Activated CD4-positive, alpha-beta T cell treated with anti-CD3 and anti-CD28 coated beads for 4 hours (primary cell): ENCODE measurements around the gene CHST7.
A peak's percentile ranks its signal among the peaks of the same experiment; 100 is the strongest.

Experiments used
- DNase-seq, 2 donors: peaks; one replicate each; pipeline ENCODE4 v3.0.0-alpha.2; 2020

The CHST7 gene

GRCh38 chrX:46573892-46574773 is 568 bp downstream of the CHST7 start:
- DNase-seq: peak; percentile 55 to 66

- peak; percentile 38 to 39 for DNase-seq
Measured at GRCh38 chrX:46574774-46575381, 1.3 kb downstream of the CHST7 start.

GRCh38 chrX:46575586-46575985 is 2.0 kb downstream of the CHST7 start:
- no peak for DNase-seq

GRCh38 chrX:46575991-46576392 is 2.4 kb downstream of the CHST7 start:
- no peak for DNase-seq

DNA sequence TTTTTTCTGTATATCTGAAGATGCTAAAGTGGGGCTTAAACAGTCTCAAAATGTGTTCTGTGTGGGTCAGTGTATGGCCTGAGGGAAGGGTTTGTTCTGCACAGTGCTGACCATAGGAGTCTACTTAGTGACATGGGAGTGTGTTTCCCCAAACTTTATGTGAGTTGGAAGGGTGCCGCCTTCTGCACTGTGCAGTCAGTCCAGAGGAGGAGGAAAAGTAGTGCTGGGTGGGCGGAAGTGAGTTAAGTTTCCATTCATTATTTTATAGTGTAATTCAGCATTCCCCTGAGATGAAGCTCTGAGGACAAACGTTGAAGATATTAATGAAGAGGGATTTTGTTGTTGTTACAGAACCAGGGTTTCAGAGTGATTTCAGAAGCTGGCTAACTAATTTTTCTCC is 2.9 kb downstream of the CHST7 start:
- no peak for DNase-seq

DNA sequence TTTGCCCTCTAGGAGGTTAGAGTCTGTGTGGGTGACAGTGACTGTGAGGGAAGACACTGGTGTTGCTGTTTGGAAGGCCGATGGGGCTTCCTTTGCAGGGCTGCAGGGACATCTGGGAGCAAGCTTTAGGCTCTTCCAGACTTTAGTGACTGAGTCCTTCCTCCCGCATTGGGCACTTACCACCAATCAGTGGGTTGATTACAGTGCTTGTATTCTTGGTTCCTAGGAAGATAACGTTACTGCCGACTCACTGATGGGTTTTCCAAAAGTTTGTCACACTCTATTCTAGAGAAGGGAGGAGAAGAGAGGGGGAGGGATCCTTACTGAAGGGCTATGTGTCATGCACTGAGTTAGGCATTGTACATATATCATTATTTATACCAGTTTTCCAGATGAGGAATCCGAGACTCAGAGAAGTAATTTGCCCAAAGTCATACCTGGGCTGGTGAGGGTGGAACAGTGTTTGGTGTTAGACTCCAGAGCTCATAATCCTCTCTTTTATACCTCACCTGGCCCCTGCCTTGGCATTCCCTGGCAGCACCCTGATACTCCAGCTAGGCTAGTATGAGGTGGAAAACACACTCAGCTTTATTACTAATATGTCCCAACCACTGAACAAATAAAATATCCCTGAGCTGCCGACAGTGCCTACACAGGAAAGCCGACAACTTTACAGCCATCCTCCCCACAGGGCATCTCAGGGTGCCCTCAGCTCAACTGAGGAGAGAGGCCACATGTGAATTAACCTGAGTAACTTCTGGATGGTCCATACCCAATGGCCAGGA is 3.8 kb downstream of the CHST7 start:
- DNase-seq: no peak

GRCh38 chrX:46579250-46579649 is 5.7 kb downstream of the CHST7 start:
- no peak for DNase-seq

DNA sequence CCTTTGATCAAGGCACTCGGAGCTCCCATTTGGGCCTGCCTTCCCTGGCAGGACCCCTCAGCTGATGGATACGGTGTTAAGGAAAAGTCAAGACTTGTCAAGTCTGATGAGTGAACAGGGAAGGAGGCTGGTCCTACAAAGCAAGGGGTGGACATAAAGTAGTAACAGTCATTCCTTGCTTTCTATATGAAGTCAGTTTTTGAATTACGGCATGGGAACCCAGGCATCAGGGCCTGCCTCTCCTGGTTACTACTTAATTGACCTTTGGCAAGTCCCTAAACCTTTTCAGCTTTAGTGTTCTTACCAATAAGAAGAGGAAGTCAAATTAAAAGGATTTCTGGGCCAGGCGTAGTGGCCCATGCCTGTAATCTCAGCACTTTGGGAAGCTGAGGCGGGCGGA is 7.0 kb downstream of the CHST7 start:
- no peak for DNase-seq

- no peak for DNase-seq
Measured at GRCh38 chrX:46582325-46582724, 8.8 kb downstream of the CHST7 start.

GRCh38 chrX:46582966-46583365 is 9.4 kb downstream of the CHST7 start:
- DNase-seq: no peak

- no peak for DNase-seq
Measured at GRCh38 chrX:46584736-46585135, 11.2 kb downstream of the CHST7 start.

- no peak for DNase-seq
Measured at GRCh38 chrX:46587158-46587557, 13.6 kb downstream of the CHST7 start.

DNA sequence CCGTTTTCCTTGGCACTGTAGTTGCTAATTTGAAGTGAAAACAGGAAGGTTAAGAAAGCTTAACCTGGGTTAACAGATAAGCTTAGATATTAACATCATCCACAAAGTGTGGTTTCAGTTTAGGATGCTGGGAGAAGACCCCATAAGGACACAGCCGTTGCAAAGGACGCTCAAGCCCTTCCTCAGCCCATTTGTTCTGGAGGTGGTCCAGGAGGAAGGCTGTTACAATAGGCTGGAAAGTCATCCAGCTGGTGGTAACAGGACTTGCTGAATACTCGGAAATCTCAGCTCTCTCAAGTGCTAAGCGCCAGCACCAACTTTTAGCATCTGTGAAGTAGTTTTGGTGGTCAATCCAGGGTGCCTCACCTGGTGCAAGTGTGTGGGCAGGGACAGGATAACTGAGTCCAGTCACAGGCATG is 14.2 kb downstream of the CHST7 start:
- no peak for DNase-seq

- DNase-seq: peak; percentile 47 to 63
Measured at GRCh38 chrX:46588263-46588662, 14.7 kb downstream of the CHST7 start.

DNA sequence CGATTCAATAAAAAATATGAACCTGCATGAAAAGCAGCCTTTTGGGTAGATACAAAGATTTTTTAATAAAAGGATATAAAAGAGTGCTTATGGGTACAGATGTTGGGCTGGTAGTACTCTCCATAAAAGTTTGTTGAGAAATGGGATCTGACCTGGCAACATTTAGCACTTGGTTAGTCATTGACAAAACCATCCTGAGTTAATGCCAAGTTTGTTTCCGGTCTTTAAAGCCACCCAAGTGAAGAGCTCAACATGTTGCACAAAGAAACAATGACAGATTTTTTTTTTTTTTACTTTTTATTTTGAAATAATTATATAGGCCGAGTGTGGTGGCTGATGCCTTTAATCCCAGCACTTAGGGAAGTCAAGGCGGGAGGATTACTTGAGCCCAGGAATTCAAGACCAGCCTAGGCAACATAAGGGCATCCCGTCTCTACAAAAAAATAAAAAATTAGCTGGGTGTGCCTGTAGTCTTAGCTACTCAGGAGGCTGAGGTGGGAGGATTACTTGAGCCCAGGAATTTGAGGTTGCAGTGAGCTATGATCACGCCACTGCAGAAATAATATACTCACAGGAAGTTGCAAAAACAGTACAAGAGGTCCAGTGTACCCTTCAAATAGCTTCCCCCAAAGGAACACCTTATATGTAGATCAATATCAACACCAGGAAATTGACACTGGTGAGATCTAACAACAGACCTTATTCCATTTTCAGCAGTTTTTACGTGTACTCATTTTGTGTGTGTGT is 16.6 kb downstream of the CHST7 start:
- no peak for DNase-seq

DNA sequence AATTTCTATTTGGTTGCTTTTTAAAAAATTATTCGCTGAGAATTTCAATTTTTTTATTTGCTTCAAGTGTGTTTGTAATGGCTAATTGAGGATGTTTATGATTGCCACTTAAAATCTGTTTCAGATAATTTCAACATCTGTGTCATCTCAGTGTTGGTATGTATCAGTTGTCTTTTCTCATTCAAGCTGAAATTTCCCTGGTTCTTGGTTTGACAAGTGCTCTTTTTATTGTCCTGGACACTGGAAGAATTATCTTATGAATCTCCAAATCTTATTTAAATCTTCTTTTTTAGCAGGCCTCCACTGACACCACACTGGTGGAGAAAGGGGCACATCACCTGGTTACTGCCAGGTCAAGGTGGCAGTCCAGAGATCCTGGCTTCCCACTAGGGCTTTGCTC is 21.5 kb downstream of the CHST7 start:
- no peak for DNase-seq

DNA sequence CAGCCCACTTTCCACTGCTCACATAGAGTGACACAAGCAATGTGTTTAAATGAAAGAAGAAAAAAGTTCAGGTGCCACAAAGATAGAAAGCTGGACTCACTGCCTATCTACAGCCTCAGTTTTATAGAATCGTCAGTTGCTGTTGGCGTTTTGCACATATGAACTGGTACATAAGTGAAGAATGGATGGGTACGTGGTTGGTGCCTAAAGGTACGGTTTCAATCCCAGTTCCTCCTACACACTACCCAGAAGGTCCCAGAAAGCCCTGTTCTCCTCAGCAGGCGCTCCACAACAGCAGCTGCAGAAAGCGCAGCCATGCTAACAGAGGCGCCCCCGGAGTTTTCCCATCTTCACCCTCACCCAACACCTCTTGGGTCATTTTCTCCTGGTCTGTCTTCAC is 23.6 kb downstream of the CHST7 start:
- DNase-seq: no peak

- no peak for DNase-seq
Measured at GRCh38 chrX:46597771-46598170, 24.2 kb downstream of the CHST7 start.

DNA sequence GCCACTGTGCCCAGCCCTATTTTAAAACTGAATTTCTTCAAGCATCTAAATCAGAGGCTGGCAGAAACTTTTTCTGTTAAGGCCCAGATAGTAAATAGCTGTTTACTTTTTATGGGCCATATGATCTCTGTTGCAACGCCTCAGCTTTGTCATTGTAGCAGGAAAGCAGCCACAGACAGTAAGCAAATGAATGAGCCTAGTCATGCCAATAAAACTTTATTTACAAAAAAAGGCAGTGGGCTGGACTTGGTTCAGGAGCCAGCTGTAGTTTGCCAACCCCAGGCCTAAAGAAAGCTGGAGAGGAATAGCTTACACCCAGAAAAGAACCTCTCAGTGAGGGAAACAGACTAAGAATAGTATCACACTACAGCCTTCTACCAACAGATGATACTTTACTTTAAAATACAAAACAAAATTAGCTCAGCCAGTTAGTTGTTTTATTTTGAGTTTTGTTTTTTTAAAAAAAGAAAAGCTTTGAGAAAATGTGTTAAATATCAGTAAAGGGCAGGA is 25.5 kb downstream of the CHST7 start:
- no peak for DNase-seq

DNA sequence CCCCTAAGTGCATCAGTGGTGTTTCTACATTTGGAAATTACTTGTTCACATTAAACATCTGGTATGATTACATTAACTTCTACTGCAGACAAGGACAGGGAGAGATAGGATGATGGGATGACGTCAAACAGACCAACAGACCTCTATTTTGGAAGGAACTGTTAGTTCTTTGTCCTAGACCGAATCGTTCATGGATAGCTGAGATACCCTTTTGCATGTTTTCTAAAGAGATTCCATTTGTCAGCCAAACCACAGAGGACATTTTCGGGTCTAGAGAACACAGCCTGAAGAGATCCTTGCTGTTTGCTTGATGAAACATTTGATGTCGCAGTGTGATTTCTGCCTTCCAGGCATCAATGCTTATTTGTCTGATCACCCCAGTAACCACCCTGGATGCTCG is 27.7 kb downstream of the CHST7 start:
- DNase-seq: no peak

DNA sequence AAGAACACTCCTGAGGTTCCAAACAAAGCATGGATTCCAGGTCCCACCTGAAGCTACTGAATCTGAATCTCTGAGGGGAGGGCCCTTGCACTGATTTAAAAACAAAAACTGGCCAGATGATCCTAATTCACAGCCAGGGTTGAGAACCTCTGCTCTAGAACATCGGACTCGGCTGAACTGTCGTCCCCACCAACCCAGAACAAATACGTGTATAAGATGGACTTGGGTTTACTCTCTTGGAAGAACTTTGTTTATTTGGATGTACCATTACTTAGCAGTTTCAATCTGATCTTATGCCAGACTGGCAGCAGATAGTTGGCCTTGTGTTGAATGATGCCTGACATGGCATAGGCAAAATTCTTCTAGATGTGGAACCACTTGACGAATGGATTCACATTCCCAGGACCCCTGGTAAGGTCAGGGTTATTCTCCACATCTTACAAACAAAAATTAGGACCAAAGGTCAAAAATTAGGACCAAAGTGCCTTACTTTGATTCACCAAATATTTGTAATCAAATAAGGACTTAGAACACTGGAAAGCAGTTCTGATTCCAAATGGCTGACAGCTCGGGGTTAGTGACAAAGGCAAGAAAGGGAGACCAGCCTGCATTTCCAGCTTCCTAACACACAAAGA is 29.0 kb downstream of the CHST7 start:
- no peak for DNase-seq

DNA sequence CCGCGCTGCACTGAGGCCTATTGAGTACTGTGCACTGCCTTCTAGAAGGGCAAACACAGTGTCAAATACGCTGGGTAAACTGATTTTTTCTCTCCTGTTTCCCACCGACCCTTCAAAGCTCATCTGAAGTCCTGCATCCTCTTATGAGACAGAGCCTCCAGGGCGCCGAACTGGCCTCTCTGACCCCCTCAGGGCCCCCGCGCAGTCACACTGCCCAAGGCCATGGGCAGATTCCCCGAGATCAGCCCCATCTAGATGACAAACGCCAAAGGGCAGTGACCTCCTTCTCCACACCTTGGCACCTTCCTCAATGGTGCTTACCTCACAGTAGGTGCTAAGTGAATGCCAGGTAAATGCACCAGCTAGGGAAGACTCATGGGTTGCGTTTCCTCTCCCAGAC is 34.4 kb downstream of the CHST7 start:
- no peak for DNase-seq
